Skeletal muscle tissue (tissue), 4 donors: Measurements from ENCODE around the gene TOGARAM2. TPM values are rescaled to one million over a fixed set of nuclear protein-coding genes. Genes with fewer than 3 reads are reported as not detected.

ENCODE experiments used
- H3K27ac ChIP-seq: one replicate; pipeline ENCODE4 v1.7.0; 2013; ENCODE audit warnings: mild to moderate bottlenecking, low read depth, low read length, inconsistent platforms
- H3K27me3 ChIP-seq, 3 donors: one replicate each; pipeline ENCODE4 v1.7.0; 2013; ENCODE audit warnings: low read length in 3 of 3; ENCODE audit not compliant: control insufficient read depth in 3 of 3, insufficient read depth in 3 of 3
- H3K36me3 ChIP-seq, 3 donors: one replicate each; pipeline ENCODE4 v1.7.0; 2013; ENCODE audit warnings: low read length in 3 of 3; ENCODE audit not compliant: control insufficient read depth in 3 of 3, insufficient read depth in 3 of 3
- H3K4me1 ChIP-seq, 3 donors: one replicate each; pipeline ENCODE4 v1.7.0; 2013; ENCODE audit warnings: low read length in 3 of 3, mild to moderate bottlenecking in 3 of 3; ENCODE audit not compliant: control insufficient read depth in 3 of 3, insufficient read depth in 3 of 3
- H3K4me3 ChIP-seq, 3 donors: one replicate each; pipeline ENCODE4 v1.7.0; 2013; ENCODE audit warnings: low read length in 3 of 3
- H3K9ac ChIP-seq, 3 donors: one replicate each; pipeline ENCODE4 v1.7.0; 2013; ENCODE audit warnings: low read length in 3 of 3, mild to moderate bottlenecking in 3 of 3, moderate library complexity in 2 of 3, low read depth in 1 of 3
- H3K9me3 ChIP-seq, 3 donors: one replicate each; pipeline ENCODE4 v1.7.0; 2013; ENCODE audit warnings: low read length in 3 of 3; ENCODE audit not compliant: control insufficient read depth in 3 of 3
- total RNA-seq: library from RNA; depleted of rRNA; stranded (reverse); fragments of >200 nt; gene quantifications from one replicate; pipeline ENCODE4 v1.2.3, GENCODE V29; 2014
- donor health status: Osteomylitis.

TOGARAM2 gene
- total RNA-seq, 1 donor from 2014 or later = 0.52 TPM

- Histone ChIP-seq H3K4me1 (peaks cover 5 to 14% (median 9%) of the 10 kb centered on the region in 3 donors), H3K27me3 (peaks cover 0 to 3% (median 0%) of the 10 kb centered on the region in 3 donors), H3K9ac (no peak overlapping the region), H3K4me3 (no peak overlapping the region), H3K27ac (no peak overlapping the region), H3K9me3 (no peaks in the 10 kb centered on the region), H3K36me3 (no peaks in the 10 kb centered on the region)
These were observed 1.4 kb downstream of the TOGARAM2 start for GRCh38 chr2:28982381-28982950.

DNA sequence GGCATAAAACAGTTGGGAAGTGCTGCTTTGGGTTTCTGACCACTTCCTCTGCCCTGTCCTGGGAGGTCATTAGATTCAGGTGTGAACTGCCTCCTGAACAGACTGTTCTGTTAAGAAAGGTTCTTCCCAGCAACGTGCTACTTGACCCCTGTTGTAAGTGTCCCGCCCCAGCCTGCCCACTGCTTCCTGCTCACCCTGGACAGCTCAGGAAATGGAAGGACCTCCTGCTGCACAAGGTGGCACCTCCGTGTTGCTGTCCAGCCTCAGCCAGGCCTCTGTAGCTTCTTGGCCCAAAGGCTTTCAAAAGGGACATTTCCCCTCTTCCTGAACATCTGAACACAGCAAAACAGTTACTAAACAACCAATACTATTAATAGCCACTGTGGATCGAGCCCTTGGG lies 5.3 kb downstream of the TOGARAM2 start:
- no peak overlapping the region for H3K9ac ChIP-seq
- no peaks in the 10 kb centered on the region for H3K27me3 ChIP-seq
- H3K4me1 ChIP-seq = peaks cover 2 to 10% (median 3%) of the 10 kb centered on the region in 3 donors
- no peak overlapping the region for H3K4me3 ChIP-seq
- H3K9me3 ChIP-seq = no peaks in the 10 kb centered on the region
- no peak overlapping the region for H3K27ac ChIP-seq
- no peaks in the 10 kb centered on the region for H3K36me3 ChIP-seq

GRCh38 chr2:28989973-28990372 lies 8.9 kb downstream of the TOGARAM2 start:
- H3K4me1 ChIP-seq = peaks cover 0 to 5% (median 0%) of the 10 kb centered on the region in 3 donors
- H3K4me3 ChIP-seq = no peak overlapping the region
- H3K27ac ChIP-seq = no peak overlapping the region
- no peaks in the 10 kb centered on the region for H3K36me3 ChIP-seq
- no peaks in the 10 kb centered on the region for H3K27me3 ChIP-seq
- H3K9me3 ChIP-seq = no peaks in the 10 kb centered on the region
- no peak overlapping the region for H3K9ac ChIP-seq

DNA sequence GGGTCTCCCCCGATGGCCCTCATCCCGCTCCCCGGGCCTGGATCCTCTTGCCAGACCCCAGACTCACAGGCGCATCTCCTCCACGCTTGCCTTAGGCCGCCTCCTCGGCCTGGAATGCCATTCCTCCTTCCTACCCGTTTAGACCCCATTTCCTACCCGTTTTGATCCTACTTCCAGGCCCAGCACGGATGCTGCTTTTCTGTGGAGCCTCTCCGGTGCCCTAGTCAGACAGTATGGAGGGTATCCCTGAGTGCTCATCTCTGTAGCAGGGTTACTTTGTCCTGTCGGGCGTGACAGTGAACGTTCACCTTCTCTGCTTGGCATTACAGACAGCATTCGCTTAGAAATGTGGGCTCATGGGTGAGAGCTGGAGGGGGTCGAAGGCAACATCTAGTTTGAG lies 9.3 kb downstream of the TOGARAM2 start:
- Histone ChIP-seq H3K27ac (no peak overlapping the region), H3K9ac (peak overlapping the region in 1 of 3 donors; percentile 4), H3K9me3 (no peaks in the 10 kb centered on the region), H3K36me3 (no peaks in the 10 kb centered on the region), H3K27me3 (no peaks in the 10 kb centered on the region), H3K4me1 (peaks cover 0 to 5% (median 0%) of the 10 kb centered on the region in 3 donors), H3K4me3 (no peak overlapping the region)

GRCh38 chr2:28991021-28991420 lies 9.9 kb downstream of the TOGARAM2 start:
- Histone ChIP-seq H3K9ac (no peak overlapping the region), H3K27me3 (no peaks in the 10 kb centered on the region), H3K4me1 (peaks cover 0 to 5% (median 0%) of the 10 kb centered on the region in 3 donors), H3K27ac (no peak overlapping the region), H3K4me3 (no peak overlapping the region), H3K9me3 (no peaks in the 10 kb centered on the region), H3K36me3 (no peaks in the 10 kb centered on the region)

DNA sequence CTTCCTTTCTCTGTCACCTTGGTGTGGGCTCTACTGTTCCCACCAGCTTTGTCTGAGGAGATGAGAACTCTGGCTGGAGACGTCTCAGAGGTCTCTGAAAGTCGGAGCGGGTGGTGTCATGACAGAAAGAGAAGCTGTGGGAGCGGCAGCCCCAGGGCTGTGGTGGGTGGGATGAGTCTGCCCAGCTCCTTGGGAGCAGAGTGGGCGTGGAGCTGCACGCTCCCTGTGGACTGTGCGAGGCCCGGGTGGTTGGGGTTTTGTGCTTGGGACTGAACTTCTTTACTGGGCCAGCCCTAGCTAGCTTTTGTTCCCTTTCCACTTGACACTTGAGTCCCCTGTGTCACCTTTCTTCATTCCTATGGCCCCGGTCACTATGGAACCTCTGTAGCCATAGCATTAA lies 10.4 kb downstream of the TOGARAM2 start:
- Histone ChIP-seq H3K27me3 (no peaks in the 10 kb centered on the region), H3K4me3 (no peak overlapping the region)

GRCh38 chr2:28993206-28993960 lies 12.3 kb downstream of the TOGARAM2 start:
- Histone ChIP-seq H3K4me3 (no peak overlapping the region), H3K4me1 (peaks cover 0 to 2% (median 0%) of the 10 kb centered on the region in 3 donors), H3K27ac (no peak overlapping the region), H3K36me3 (no peaks in the 10 kb centered on the region), H3K9ac (no peak overlapping the region), H3K9me3 (no peaks in the 10 kb centered on the region), H3K27me3 (no peaks in the 10 kb centered on the region)

More for the DNA sequence above, 10.4 kb downstream of the TOGARAM2 start:
- no peak overlapping the region for H3K9ac ChIP-seq
- H3K36me3 ChIP-seq = no peaks in the 10 kb centered on the region
- H3K9me3 ChIP-seq = no peaks in the 10 kb centered on the region
- H3K27ac ChIP-seq = no peak overlapping the region
- H3K4me1 ChIP-seq = peaks cover 0 to 3% (median 0%) of the 10 kb centered on the region in 3 donors

DNA sequence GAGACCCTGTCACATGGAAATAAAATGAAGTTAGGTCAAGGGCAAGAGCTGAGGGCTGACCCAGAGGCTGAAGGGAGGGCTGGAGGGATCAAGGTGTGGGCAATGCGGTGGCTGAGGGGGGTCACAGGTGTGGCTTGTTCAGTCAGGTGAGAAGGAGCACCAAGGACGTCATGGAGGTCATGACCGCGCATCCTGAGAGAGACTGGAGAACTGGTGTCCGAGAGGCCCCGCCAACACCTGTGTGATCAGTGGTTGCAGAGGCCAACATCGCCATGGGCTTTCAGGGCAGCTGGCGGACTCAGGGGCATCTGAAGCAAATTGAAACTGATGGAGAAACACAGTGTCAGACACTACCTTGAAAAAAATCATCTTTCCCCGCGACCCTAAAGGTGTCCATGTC lies 13.0 kb downstream of the TOGARAM2 start:
- no peaks in the 10 kb centered on the region for H3K9me3 ChIP-seq
- H3K36me3 ChIP-seq = no peaks in the 10 kb centered on the region
- no peak overlapping the region for H3K9ac ChIP-seq
- H3K4me1 ChIP-seq = peaks cover 0 to 2% (median 0%) of the 10 kb centered on the region in 3 donors
- no peaks in the 10 kb centered on the region for H3K27me3 ChIP-seq
- H3K27ac ChIP-seq = no peak overlapping the region
- no peak overlapping the region for H3K4me3 ChIP-seq

- no peaks in the 10 kb centered on the region for H3K27me3 ChIP-seq
- no peak overlapping the region for H3K27ac ChIP-seq
- H3K4me3 ChIP-seq = no peak overlapping the region
- H3K36me3 ChIP-seq = no peaks in the 10 kb centered on the region
- H3K4me1 ChIP-seq = peaks cover 0 to 2% (median 0%) of the 10 kb centered on the region in 3 donors
- H3K9ac ChIP-seq = no peak overlapping the region
- no peaks in the 10 kb centered on the region for H3K9me3 ChIP-seq
These were observed 13.6 kb downstream of the TOGARAM2 start for GRCh38 chr2:28994679-28995078.
